K562 (cell line): ENCODE data around the gene SLC37A3. TPM values are rescaled to one million over a fixed set of nuclear protein-coding genes. Genes with fewer than 3 reads are reported as not detected.
"Not testable (repeated sequence)": the region's sequence is repeated elsewhere in the genome, so short reads cannot be mapped to it uniquely, and the experiment has no call there.

Experiments
- ATAC-seq: fragments of 200-7000 bp; cut with Tn5 transposase; 3 replicates; pipeline ENCODE4 v1.9.1; 2020; ENCODE audit warnings: moderate library complexity
- BruUV-seq: library from RNA; stranded (reverse); fragments of 400-500 nt; replicated peaks from 2 replicates; lab custom pipeline; 2021; lab: Mats Ljungman, UMichigan
- CTCF ChIA-PET: fragments of 300-600 bp; formaldehyde crosslinking; extraction: SDS; loops from one replicate; lab custom pipeline; 2021; ENCODE audit warnings: low intra/inter-chr PET ratio; lab: Yijun Ruan, JAX
- POLR2A ChIA-PET: fragments of 300-600, 350-650 bp; sonication (Branson Sonifier 250); formaldehyde crosslinking; extraction: SDS; loops from one replicate; lab custom pipeline; 2021; ENCODE audit warnings: antibody characterized with exemption, inconsistent platforms; lab: Yijun Ruan, JAX
- DNase-seq, 4 experiments: peaks; one replicate each; pipeline versions ENCODE4 v3.0.0 to v3.0.0-alpha.2; 2011 to 2018; ENCODE audit warnings: low spot score in 3 of 4, mixed read lengths in 3 of 4; ENCODE audit errors: extremely low read depth in 1 of 4
- FAIRE-seq: peaks from 2 replicates; lab custom pipeline; 2011; peaks lifted over from hg19 to GRCh38; lab: Jason Lieb, UNC
- H2AFZ ChIP-seq: 2 replicates; pipeline ENCODE4 v1.6.0; 2011; ENCODE audit warnings: low read depth, low read length, control low read depth, inconsistent platforms
- H3K27ac ChIP-seq: fragments of 200-600 bp; 3 replicates; pipeline ENCODE4 v1.8.0; 2011; ENCODE audit warnings: low read depth, mild to moderate bottlenecking, control low read depth, inconsistent platforms, low read length, moderate library complexity, mixed read lengths; ENCODE audit errors: extremely low read depth
- H3K27me3 ChIP-seq, 2 experiments: fragments of 300-600 bp in 1 of 2; 2 replicates in 1 of 2; 3 replicates in 1 of 2; pipeline versions ENCODE4 v1.6.0 to v1.8.0; 2011; ENCODE audit warnings: inconsistent platforms in 2 of 2, low read length in 2 of 2, mild to moderate bottlenecking in 1 of 2, mixed read lengths in 1 of 2, moderate library complexity in 1 of 2; ENCODE audit not compliant: control insufficient read depth in 2 of 2, insufficient read depth in 2 of 2
- H3K36me3 ChIP-seq: fragments of 300-600 bp; 3 replicates; pipeline ENCODE4 v1.8.0; 2011; ENCODE audit warnings: mild to moderate bottlenecking, low read length, inconsistent platforms; ENCODE audit not compliant: control insufficient read depth, insufficient read depth
- H3K4me1 ChIP-seq, 2 experiments: fragments of 200-600 bp in 1 of 2; replicated peaks in 1 of 2; 2 replicates in 1 of 2; 3 replicates in 1 of 2; pipeline versions ENCODE4 v1.5.1 to v1.8.0; 2011; ENCODE audit warnings: inconsistent platforms in 2 of 2, low read length in 2 of 2, mild to moderate bottlenecking in 1 of 2, mixed read lengths in 1 of 2, moderate library complexity in 1 of 2; ENCODE audit not compliant: control insufficient read depth in 2 of 2, insufficient read depth in 2 of 2
- H3K4me2 ChIP-seq: 2 replicates; pipeline ENCODE4 v1.6.1; 2011; ENCODE audit warnings: low read length, control low read depth, inconsistent platforms, mixed read lengths; ENCODE audit not compliant: insufficient read depth
- H3K4me3 ChIP-seq: fragments of 200-600 bp; sonication (generic), shearing (Covaris generic); 2 replicates; pipeline ENCODE4 v1.5.1; 2016; ENCODE audit warnings: control low read depth, inconsistent platforms
- H3K79me2 ChIP-seq: fragments of 200-600 bp; 3 replicates; pipeline ENCODE4 v1.8.0; 2011; ENCODE audit warnings: low read length, inconsistent platforms; ENCODE audit not compliant: control insufficient read depth, insufficient read depth
- H3K9ac ChIP-seq, 2 experiments: 2 replicates each; pipeline versions ENCODE4 v1.6.0 to v1.6.1; 2011; ENCODE audit warnings: low read depth in 2 of 2, low read length in 2 of 2, control low read depth in 1 of 2, inconsistent platforms in 1 of 2, mild to moderate bottlenecking in 1 of 2, mixed read lengths in 1 of 2; ENCODE audit not compliant: insufficient read depth in 1 of 2
- H3K9me1 ChIP-seq: one replicate; pipeline ENCODE4 v1.6.0; 2011; ENCODE audit warnings: inconsistent platforms, mild to moderate bottlenecking, low read length, moderate library complexity; ENCODE audit not compliant: control insufficient read depth, insufficient read depth
- H3K9me3 ChIP-seq: replicated peaks from 2 replicates; pipeline ENCODE4 v1.5.1; 2011; ENCODE audit warnings: low read depth, low read length, inconsistent platforms; ENCODE audit not compliant: control insufficient read depth, insufficient read depth
- H4K20me1 ChIP-seq: replicated peaks from 2 replicates; pipeline ENCODE4 v1.6.1; 2011; ENCODE audit warnings: low read length, inconsistent platforms, mixed read lengths; ENCODE audit not compliant: control insufficient read depth, insufficient read depth
- CC2D1A ChIP-seq: fragments of 450-650 bp; IDR thresholded peaks from 2 replicates; pipeline ENCODE4 v1.6.1; 2017; ENCODE audit warnings: mild to moderate bottlenecking
- EWSR1 ChIP-seq: fragments of 450-650 bp; IDR thresholded peaks from 2 replicates; pipeline ENCODE4 v1.6.1; 2018; ENCODE audit warnings: borderline replicate concordance, mild to moderate bottlenecking, low read depth, moderate library complexity; ENCODE audit not compliant: partially characterized antibody
- GABPB1 ChIP-seq: sonication (generic); formaldehyde crosslinking; IDR thresholded peaks from 2 replicates; pipeline ENCODE4 v1.8.0; 2022; ENCODE audit warnings: mild to moderate bottlenecking, missing genetic modification reagents
- GTF2A2 ChIP-seq: IDR thresholded peaks from 2 replicates; pipeline ENCODE4 v1.6.1; 2016; ENCODE audit warnings: mild to moderate bottlenecking, missing genetic modification characterization, missing compliant biosample characterization
- RBM34 ChIP-seq: fragments of 200-400 bp; formaldehyde crosslinking; IDR thresholded peaks from 2 replicates; pipeline ENCODE4 v1.6.1; 2018; ENCODE audit warnings: low read length, borderline replicate concordance; ENCODE audit not compliant: insufficient read depth
- SREBF2 ChIP-seq: sonication (generic); formaldehyde crosslinking; IDR thresholded peaks from 2 replicates; pipeline ENCODE4 v1.4.0; 2020; ENCODE audit warnings: mild to moderate bottlenecking, missing genetic modification reagents
- TARDBP ChIP-seq: fragments of 450-650 bp; IDR thresholded peaks from 2 replicates; pipeline ENCODE4 v1.6.1; 2016
- WGBS: fragments of 100-300 bp; shearing (Covaris generic); methylation state at CpG from one replicate; pipeline ENCODE4 v1.1.6; 2016; ENCODE audit warnings: low coverage, mixed read lengths; ENCODE audit not compliant: insufficient coverage; ENCODE audit errors: missing lambda C conversion rate; 5-methylcytosine and 5-hydroxymethylcytosine counted together
- in situ Hi-C: fragments of 300-500 bp; cut with MboI; formaldehyde crosslinking; loops from 4 replicates; pipeline ENCODE4 v1.15.0; 2018; ENCODE audit warnings: inconsistent platforms, mixed read lengths
- intact Hi-C: fragments of 100-400 bp; cut with micrococcal nuclease; formaldehyde crosslinking; loops from 2 replicates; pipeline ENCODE4 v1.14.2; 2022
- polyA plus RNA-seq, 8 experiments: library from polyadenylated mRNA; depleted of rRNA in 4 of 8; stranded (reverse) in 5 of 8; unstranded in 3 of 8; fragments of >200 nt; fragmentation: Nextera tagmentation in 2 of 8; fragmentation: Illumina TruSeq in 1 of 8; extraction: Ambion mirVana in 2 of 8; extraction: Trizol in 1 of 8; gene quantifications; 2 replicates each; pipeline versions ENCODE4 v1.2.1 to v1.2.3, GENCODE V29; 2011 to 2014; ENCODE audit warnings: inconsistent platforms in 1 of 8, missing spikeins in 1 of 8
- total RNA-seq, 7 experiments: library from RNA; depleted of rRNA in 6 of 7; stranded (reverse); fragments of >200 nt in 6 of 7; fragmentation: Illumina TruSeq in 2 of 7; extraction: Trizol in 2 of 7; gene quantifications; 2 replicates each; pipeline versions ENCODE4 v1.2.1 to v1.2.3, GENCODE V29; 2011 to 2021; ENCODE audit warnings: low replicate concordance in 1 of 7
- TF ChIP-seq, protein P1 (sequence below): sonication (generic); formaldehyde crosslinking; IDR thresholded peaks from 2 replicates; pipeline ENCODE4 v1.8.0; 2023; ENCODE audit warnings: mild to moderate bottlenecking, missing genetic modification reagents

SLC37A3 gene
- total and polyA plus RNA-seq, 9 of the 15 experiments (the other 6 are each of a cell fraction or from before 2014, with no cell fraction given), result 11.7 to 59.1 (median 26.8) TPM

GRCh38 chr7:140418653-140419052 lies 20.3 kb upstream of the SLC37A3 start:
- intact Hi-C loops (no loop called here), in situ Hi-C loops (no loop called here)
- no peaks in the 10 kb centered on the region for H3K9me3 ChIP-seq
- BruUV-seq, result no TSS peak
- DNase-seq, result no peak
- no peaks in the 10 kb centered on the region for H3K36me3 ChIP-seq
- no peak for ATAC-seq
- no peak overlapping the region for H3K9ac ChIP-seq
- H3K27me3 ChIP-seq, result peaks cover 29 to 63% of the 10 kb centered on the region in 2 experiments
- H3K4me3 ChIP-seq, result no peak overlapping the region
- no peaks in the 10 kb centered on the region for H3K9me1 ChIP-seq
- no peak for FAIRE-seq
- no peak overlapping the region for H3K27ac ChIP-seq
- no peak overlapping the region for H2AFZ ChIP-seq
- no peaks in the 10 kb centered on the region for H3K79me2 ChIP-seq
- ChIA-PET CTCF (interaction anchor here (1.0 kb wide), 1 partner anchor 26 kb away, joined by 3 read pairs; no protein-coding TSS in a partner anchor), POLR2A (interaction anchor here (0.8 to 1.5 kb wide), 2 partner anchors 10 to 12 kb away, joined by 4 read pairs; no protein-coding TSS in a partner anchor)
- H4K20me1 ChIP-seq, result 0 out of 2 replicates have a peak, but pooled peaks cover 3% of the 10 kb centered on the region
- TF ChIP-seq EWSR1 (no peak), GTF2A2 (tag) (no peak), GABPB1 (CRISPR knock-in tag) (no peak), RBM34 (no peak), SREBF2 (CRISPR knock-in tag) (no peak), TARDBP (no peak), CC2D1A (no peak)
- TF ChIP-seq, protein P1, sequence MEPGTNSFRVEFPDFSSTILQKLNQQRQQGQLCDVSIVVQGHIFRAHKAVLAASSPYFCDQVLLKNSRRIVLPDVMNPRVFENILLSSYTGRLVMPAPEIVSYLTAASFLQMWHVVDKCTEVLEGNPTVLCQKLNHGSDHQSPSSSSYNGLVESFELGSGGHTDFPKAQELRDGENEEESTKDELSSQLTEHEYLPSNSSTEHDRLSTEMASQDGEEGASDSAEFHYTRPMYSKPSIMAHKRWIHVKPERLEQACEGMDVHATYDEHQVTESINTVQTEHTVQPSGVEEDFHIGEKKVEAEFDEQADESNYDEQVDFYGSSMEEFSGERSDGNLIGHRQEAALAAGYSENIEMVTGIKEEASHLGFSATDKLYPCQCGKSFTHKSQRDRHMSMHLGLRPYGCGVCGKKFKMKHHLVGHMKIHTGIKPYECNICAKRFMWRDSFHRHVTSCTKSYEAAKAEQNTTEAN (CRISPR knock-in tag), result no peak
- peaks cover 0 to 8% of the 10 kb centered on the region in 2 experiments; a peak in 2 of 5 replicates for H3K4me1 ChIP-seq
- H3K4me2 ChIP-seq, result no peak overlapping the region
- WGBS, result 42% methylated on average over 4 of the region's 4 CpGs

- CTCF ChIA-PET, H3K27ac ChIP-seq, in situ Hi-C loops, H2AFZ ChIP-seq, H3K4me3 ChIP-seq, FAIRE-seq, ATAC-seq, H3K79me2 ChIP-seq, H3K9me3 ChIP-seq, H4K20me1 ChIP-seq, BruUV-seq, H3K9ac ChIP-seq, H3K9me1 ChIP-seq, DNase-seq, H3K36me3 ChIP-seq, H3K4me1 ChIP-seq, intact Hi-C loops, H3K4me2 ChIP-seq: not testable (repeated sequence)
- peaks cover 29 to 64% of the 10 kb centered on the region in 2 experiments; a peak in 4 of 5 replicates for H3K27me3 ChIP-seq
- WGBS, result 6% methylated on average over 4 of the region's 5 CpGs
- POLR2A ChIA-PET, result interaction anchor here (0.8 kb wide), 1 partner anchor 11 kb away, joined by 4 read pairs; no protein-coding TSS in a partner anchor
These were observed 19.8 kb upstream of the SLC37A3 start for GRCh38 chr7:140418156-140418472.
